IMR-90 (cell line): ENCODE data around the gene AEN. TPM values are rescaled to one million over a fixed set of nuclear protein-coding genes. Genes with fewer than 3 reads are reported as not detected.

Experiments
- ATAC-seq: fragments of 200-7000 bp; cut with Tn5 transposase; 2 replicates; pipeline ENCODE4 v1.9.1; 2020; ENCODE audit warnings: low read depth, mild to moderate bottlenecking, moderate library complexity
- BruUV-seq: library from RNA; stranded (reverse); fragments of 400-500 nt; replicated peaks from 2 replicates; lab custom pipeline; 2021; lab: Mats Ljungman, UMichigan
- CTCF ChIA-PET: fragments of 300-600 bp; formaldehyde crosslinking; extraction: SDS; loops from one replicate; lab custom pipeline; 2021; ENCODE audit warnings: antibody characterized with exemption; lab: Yijun Ruan, JAX
- POLR2A ChIA-PET: fragments of 300-600 bp; sonication (Branson Sonifier 250); formaldehyde crosslinking; loops from one replicate; lab custom pipeline; 2022; ENCODE audit warnings: antibody characterized with exemption; ENCODE audit not compliant: unreplicated experiment; lab: Charles Lee
- DNase-seq: peaks from one replicate; pipeline ENCODE4 v3.0.0; 2013
- H2AFZ ChIP-seq: replicated peaks from 2 replicates; pipeline ENCODE3; 2013; ENCODE audit warnings: low read length, mild to moderate bottlenecking; ENCODE audit not compliant: poor library complexity
- H2AK5ac ChIP-seq: 2 replicates; pipeline ENCODE4 v1.6.1; 2013; ENCODE audit warnings: low read depth, low read length, inconsistent platforms
- H2AK9ac ChIP-seq: replicated peaks from 2 replicates; pipeline ENCODE3; 2013; ENCODE audit warnings: mild to moderate bottlenecking, low read depth, low read length, moderate library complexity; ENCODE audit not compliant: poor library complexity
- H2BK120ac ChIP-seq: 2 replicates; pipeline ENCODE4 v1.6.1; 2013; ENCODE audit warnings: low read depth, low read length, inconsistent platforms
- H2BK15ac ChIP-seq: 3 replicates; pipeline ENCODE4 v1.6.1; 2013; ENCODE audit warnings: low read depth, low read length, inconsistent platforms
- H2BK20ac ChIP-seq: 2 replicates; pipeline ENCODE4 v1.6.1; 2013; ENCODE audit warnings: low read depth, mild to moderate bottlenecking, inconsistent platforms, low read length, moderate library complexity
- H2BK5ac ChIP-seq: 2 replicates; pipeline ENCODE4 v1.6.1; 2013; ENCODE audit warnings: mild to moderate bottlenecking, low read depth, low read length, inconsistent platforms; ENCODE audit not compliant: poor library complexity, severe bottlenecking
- H3K14ac ChIP-seq: replicated peaks from 2 replicates; pipeline ENCODE4 v1.6.1; 2013; ENCODE audit warnings: low read depth, low read length, inconsistent platforms
- H3K18ac ChIP-seq: 2 replicates; pipeline ENCODE4 v1.6.1; 2013; ENCODE audit warnings: low read depth, low read length, control low read depth
- H3K23ac ChIP-seq: 2 replicates; pipeline ENCODE4 v1.6.1; 2013; ENCODE audit warnings: low read depth, low read length, inconsistent platforms
- H3K27ac ChIP-seq: 2 replicates; pipeline ENCODE4 v1.5.1; 2013; ENCODE audit warnings: mild to moderate bottlenecking, control low read depth, low read length; ENCODE audit not compliant: insufficient read depth
- H3K27me3 ChIP-seq: 2 replicates; pipeline ENCODE4 v1.6.1; 2013; ENCODE audit warnings: low read length; ENCODE audit not compliant: control insufficient read depth, insufficient read depth
- H3K36me3 ChIP-seq: 2 replicates; pipeline ENCODE4 v1.6.1; 2013; ENCODE audit warnings: low read length, mixed read lengths; ENCODE audit not compliant: control insufficient read depth, insufficient read depth
- H3K4ac ChIP-seq: 2 replicates; pipeline ENCODE4 v1.6.1; 2013; ENCODE audit warnings: low read depth, low read length, inconsistent platforms
- H3K4me1 ChIP-seq: 2 replicates; pipeline ENCODE4 v1.6.1; 2013; ENCODE audit warnings: low read length, mixed read lengths; ENCODE audit not compliant: control insufficient read depth, insufficient read depth
- H3K4me2 ChIP-seq: 2 replicates; pipeline ENCODE4 v1.6.1; 2013; ENCODE audit warnings: low read depth, mild to moderate bottlenecking, control low read depth, low read length, moderate library complexity
- H3K4me3 ChIP-seq: 2 replicates; pipeline ENCODE4 v1.5.1; 2013; ENCODE audit warnings: low read depth, mild to moderate bottlenecking, control low read depth, low read length, moderate library complexity; ENCODE audit not compliant: insufficient read depth
- H3K56ac ChIP-seq: 2 replicates; pipeline ENCODE4 v1.6.1; 2013; ENCODE audit warnings: low read length, inconsistent platforms; ENCODE audit not compliant: insufficient read depth; ENCODE audit errors: extremely low read depth
- H3K79me1 ChIP-seq, 2 experiments: 2 replicates each; pipeline ENCODE4 v1.6.1; 2013; ENCODE audit warnings: low read length in 2 of 2, inconsistent platforms in 1 of 2, low read depth in 1 of 2
- H3K9ac ChIP-seq: 2 replicates; pipeline ENCODE4 v1.6.1; 2013; ENCODE audit warnings: low read depth, low read length, control low read depth
- H3K9me1 ChIP-seq: 2 replicates; pipeline ENCODE4 v1.6.1; 2013; ENCODE audit warnings: low read length, inconsistent platforms; ENCODE audit not compliant: insufficient read depth
- H3K9me3 ChIP-seq: 2 replicates; pipeline ENCODE4 v1.6.1; 2013; ENCODE audit warnings: low read length; ENCODE audit not compliant: control insufficient read depth, insufficient read depth
- H4K20me1 ChIP-seq: 2 replicates; pipeline ENCODE4 v1.6.1; 2013; ENCODE audit warnings: low read length, inconsistent platforms; ENCODE audit not compliant: insufficient read depth
- H4K5ac ChIP-seq: 2 replicates; pipeline ENCODE4 v1.6.1; 2013; ENCODE audit warnings: mild to moderate bottlenecking, low read depth, low read length, control low read depth
- H4K8ac ChIP-seq, 2 experiments: 2 replicates each; pipeline ENCODE4 v1.6.1; 2013; ENCODE audit warnings: low read depth in 2 of 2, low read length in 2 of 2, control low read depth in 1 of 2, inconsistent platforms in 1 of 2
- H4K91ac ChIP-seq: 2 replicates; pipeline ENCODE4 v1.6.1; 2013; ENCODE audit warnings: low read depth, low read length, inconsistent platforms; ENCODE audit not compliant: insufficient read depth
- BHLHE40 ChIP-seq: fragments of 150-350 bp; IDR thresholded peaks from 2 replicates; pipeline ENCODE4 v1.6.1; 2016; ENCODE audit warnings: mild to moderate bottlenecking, low read depth, low read length
- CHD1 ChIP-seq: IDR thresholded peaks from 2 replicates; pipeline ENCODE4 v1.6.1; 2012; ENCODE audit warnings: low read depth, low read length, improper control_type of control experiment
- FOS ChIP-seq: fragments of 150-350 bp; IDR thresholded peaks from 2 replicates; pipeline ENCODE4 v1.6.1; 2016; ENCODE audit warnings: low read depth, low read length
- POLR2A ChIP-seq: IDR thresholded peaks from 2 replicates; pipeline ENCODE4 v1.6.1; 2012; ENCODE audit warnings: mild to moderate bottlenecking, low read depth, low read length
- RCOR1 ChIP-seq: IDR thresholded peaks from 2 replicates; pipeline ENCODE4 v1.6.1; 2012; ENCODE audit warnings: mild to moderate bottlenecking, low read length, improper control_type of control experiment; ENCODE audit not compliant: insufficient replicate concordance
- RFX5 ChIP-seq: IDR thresholded peaks from 2 replicates; pipeline ENCODE4 v1.8.0; 2012; ENCODE audit warnings: low read depth, mild to moderate bottlenecking, low read length, moderate library complexity
- WGBS, 2 experiments: methylation state at CpG; one replicate each; pipeline versions ENCODE4 v1.1.5 to v1.1.7; 2013; ENCODE audit warnings: missing lambda C conversion rate in 2 of 2; ENCODE audit not compliant: insufficient read length in 1 of 2; ENCODE audit errors: extremely low coverage in 2 of 2; 5-methylcytosine and 5-hydroxymethylcytosine counted together
- dilution Hi-C: fragments of 300-500 bp; cut with HindIII; formaldehyde crosslinking; loops from one replicate; pipeline ENCODE4 v1.14.3; 2018; ENCODE audit warnings: low sequenced_read_pairs; ENCODE audit not compliant: unreplicated experiment
- in situ Hi-C: fragments of 300-500 bp; cut with MboI; formaldehyde crosslinking; loops from 3 replicates; pipeline ENCODE4 v1.14.3; 2019; ENCODE audit warnings: low sequenced_read_pairs, inconsistent platforms, mixed read lengths
- intact Hi-C: fragments of 100-400 bp; cut with micrococcal nuclease; formaldehyde crosslinking; loops from 2 replicates; pipeline ENCODE4 v1.10.0; 2022
- polyA plus RNA-seq, 3 experiments: library from polyadenylated mRNA; depleted of rRNA; stranded (reverse); fragments of >200 nt; gene quantifications; 2 replicates each; pipeline ENCODE4 v1.2.3, GENCODE V29; 2012; ENCODE audit warnings: low replicate concordance in 1 of 3
- total RNA-seq: library from RNA; depleted of rRNA; stranded (reverse); fragments of >200 nt; gene quantifications from 2 replicates; pipeline ENCODE4 v1.2.3, GENCODE V29; 2012
- TF ChIP-seq, protein P1 (sequence below): fragments of 150-350 bp; IDR thresholded peaks from 2 replicates; pipeline ENCODE4 v1.6.1; 2016; ENCODE audit warnings: low read depth, mild to moderate bottlenecking, low read length, moderate library complexity, borderline replicate concordance

Gene AEN
- total and polyA plus RNA-seq, 2 of the 4 experiments (the other 2 are of a cell fraction), result 48.6 to 85.5 TPM

DNA sequence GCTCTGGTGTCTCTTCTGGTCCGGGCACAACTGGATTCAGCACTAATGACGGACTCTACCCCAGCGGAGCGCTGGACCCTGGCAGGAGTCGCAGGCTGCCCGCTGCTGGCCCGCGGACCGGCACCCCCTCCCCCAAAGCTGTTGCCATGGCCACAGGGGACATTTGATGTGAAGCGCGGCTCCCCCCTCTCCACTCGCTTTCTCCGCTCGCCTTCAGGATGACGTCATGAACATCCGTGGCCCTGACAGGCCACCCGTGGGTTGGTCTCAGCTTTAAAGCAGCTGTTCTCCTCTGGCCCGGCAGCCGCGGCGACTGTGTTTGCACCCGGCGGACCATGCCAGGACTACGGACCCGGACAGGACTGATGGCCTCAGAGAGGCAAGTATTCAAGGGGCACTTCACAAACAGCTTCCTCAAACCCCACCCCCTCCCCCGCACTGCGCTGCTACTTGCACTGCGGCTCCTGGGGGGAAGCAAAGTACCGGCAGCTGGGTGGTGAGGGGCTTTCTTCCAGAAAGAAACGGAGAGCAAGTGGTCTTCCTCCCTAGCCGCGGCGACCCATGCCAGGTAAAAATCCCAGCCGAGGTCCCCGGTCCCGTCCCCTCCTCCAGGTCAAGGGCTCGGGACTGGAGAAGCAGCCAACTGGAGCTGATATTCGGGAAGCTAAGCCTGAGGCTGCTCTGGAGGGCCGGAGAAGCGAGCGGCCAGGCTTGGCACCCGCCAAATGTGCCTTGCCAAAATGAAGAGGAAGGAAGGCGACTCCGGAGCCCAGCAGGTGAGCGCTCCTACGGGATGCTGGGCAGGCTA lies 16.6 kb upstream of the AEN start:
- Histone ChIP-seq H3K4me2 (no peak overlapping the region), H4K8ac (no peak overlapping the region), H2BK15ac (no peak overlapping the region), H3K27me3 (peaks cover 53% of the 10 kb centered on the region), H2AK5ac (no peak overlapping the region), H3K79me1 (no peaks in the 10 kb centered on the region), H3K14ac (no peak overlapping the region), H3K4me1 (no peaks in the 10 kb centered on the region), H2BK20ac (no peak overlapping the region), H3K4ac (no peak overlapping the region), H3K36me3 (no peaks in the 10 kb centered on the region), H3K9me3 (no peaks in the 10 kb centered on the region), H2AFZ (no peak overlapping the region), H2BK5ac (no peak overlapping the region), H3K56ac (no peak overlapping the region), H4K91ac (no peak overlapping the region), H4K20me1 (no peaks in the 10 kb centered on the region), H3K9me1 (no peaks in the 10 kb centered on the region), H2AK9ac (no peak overlapping the region), H4K5ac (no peak overlapping the region), H3K27ac (no peak overlapping the region), H3K4me3 (no peak overlapping the region), H3K23ac (no peak overlapping the region), H2BK120ac (no peak overlapping the region), H3K18ac (no peak overlapping the region), H3K9ac (no peak overlapping the region)
- intact Hi-C loops (no loop called here), dilution Hi-C loops (no loop called here), in situ Hi-C loops (no loop called here)
- POLR2A ChIA-PET, result no interaction called here
- BruUV-seq, result no TSS peak
- CTCF ChIA-PET, result no interaction called here
- DNase-seq, result no peak
- TF ChIP-seq RFX5 (no peak), RCOR1 (no peak), CHD1 (no peak), FOS (no peak), POLR2A (no peak), BHLHE40 (no peak)
- TF ChIP-seq, protein P1, sequence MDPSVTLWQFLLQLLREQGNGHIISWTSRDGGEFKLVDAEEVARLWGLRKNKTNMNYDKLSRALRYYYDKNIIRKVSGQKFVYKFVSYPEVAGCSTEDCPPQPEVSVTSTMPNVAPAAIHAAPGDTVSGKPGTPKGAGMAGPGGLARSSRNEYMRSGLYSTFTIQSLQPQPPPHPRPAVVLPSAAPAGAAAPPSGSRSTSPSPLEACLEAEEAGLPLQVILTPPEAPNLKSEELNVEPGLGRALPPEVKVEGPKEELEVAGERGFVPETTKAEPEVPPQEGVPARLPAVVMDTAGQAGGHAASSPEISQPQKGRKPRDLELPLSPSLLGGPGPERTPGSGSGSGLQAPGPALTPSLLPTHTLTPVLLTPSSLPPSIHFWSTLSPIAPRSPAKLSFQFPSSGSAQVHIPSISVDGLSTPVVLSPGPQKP, result no peak
- ATAC-seq, result no peak
- 1% methylated on average over 19 of the region's 46 CpGs; no CpG with 5 or more reads in 1 of the 2 experiments for WGBS, 2 experiments
